GM12873 (cell line): ENCODE data around the gene CNOT2.

Source experiments
- TF ChIP-seq, protein P1 (sequence below): IDR thresholded peaks from 2 replicates; pipeline ENCODE4 v1.5.1; 2012; ENCODE audit warnings: low read depth, mild to moderate bottlenecking, moderate library complexity, low read length, control low read depth; ENCODE audit not compliant: insufficient read depth; ENCODE audit errors: missing control alignments

CNOT2 gene

DNA sequence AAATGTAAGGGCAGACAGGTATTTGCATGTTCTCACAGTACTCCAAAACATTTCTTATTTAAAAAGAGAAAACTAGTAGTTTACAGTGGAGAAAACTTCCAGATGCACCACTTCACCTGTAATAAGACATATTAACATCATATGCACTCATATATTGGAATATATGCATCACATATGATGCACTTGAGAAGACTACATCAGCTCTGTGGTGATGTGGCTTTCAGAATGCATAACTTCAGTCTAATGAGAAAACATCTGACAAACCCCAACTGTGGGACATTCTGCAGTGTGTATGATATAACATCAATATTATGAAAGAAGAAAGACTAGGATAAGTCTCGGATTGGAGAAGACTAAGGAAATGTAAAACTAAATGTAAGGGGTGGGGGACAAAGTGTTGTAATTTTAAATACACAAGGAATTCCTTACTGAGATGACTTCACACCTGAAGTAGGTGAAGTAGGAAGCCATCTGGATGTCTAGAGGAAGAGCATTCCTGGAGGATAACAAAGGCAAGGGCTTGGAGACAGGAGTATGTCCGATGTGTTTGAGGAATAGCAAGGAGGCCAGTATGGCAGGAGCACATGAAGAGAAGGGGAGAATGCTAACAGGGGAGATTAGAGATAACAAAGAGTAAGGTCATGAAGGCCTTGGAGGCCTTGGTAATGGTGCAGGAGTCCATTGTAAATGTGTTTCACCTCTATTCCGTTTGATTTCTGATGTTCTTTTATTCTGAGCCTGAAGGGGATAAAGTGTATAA is 49.0 kb downstream of the CNOT2 start:
- TF ChIP-seq, protein P1, sequence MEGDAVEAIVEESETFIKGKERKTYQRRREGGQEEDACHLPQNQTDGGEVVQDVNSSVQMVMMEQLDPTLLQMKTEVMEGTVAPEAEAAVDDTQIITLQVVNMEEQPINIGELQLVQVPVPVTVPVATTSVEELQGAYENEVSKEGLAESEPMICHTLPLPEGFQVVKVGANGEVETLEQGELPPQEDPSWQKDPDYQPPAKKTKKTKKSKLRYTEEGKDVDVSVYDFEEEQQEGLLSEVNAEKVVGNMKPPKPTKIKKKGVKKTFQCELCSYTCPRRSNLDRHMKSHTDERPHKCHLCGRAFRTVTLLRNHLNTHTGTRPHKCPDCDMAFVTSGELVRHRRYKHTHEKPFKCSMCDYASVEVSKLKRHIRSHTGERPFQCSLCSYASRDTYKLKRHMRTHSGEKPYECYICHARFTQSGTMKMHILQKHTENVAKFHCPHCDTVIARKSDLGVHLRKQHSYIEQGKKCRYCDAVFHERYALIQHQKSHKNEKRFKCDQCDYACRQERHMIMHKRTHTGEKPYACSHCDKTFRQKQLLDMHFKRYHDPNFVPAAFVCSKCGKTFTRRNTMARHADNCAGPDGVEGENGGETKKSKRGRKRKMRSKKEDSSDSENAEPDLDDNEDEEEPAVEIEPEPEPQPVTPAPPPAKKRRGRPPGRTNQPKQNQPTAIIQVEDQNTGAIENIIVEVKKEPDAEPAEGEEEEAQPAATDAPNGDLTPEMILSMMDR = no peak

DNA sequence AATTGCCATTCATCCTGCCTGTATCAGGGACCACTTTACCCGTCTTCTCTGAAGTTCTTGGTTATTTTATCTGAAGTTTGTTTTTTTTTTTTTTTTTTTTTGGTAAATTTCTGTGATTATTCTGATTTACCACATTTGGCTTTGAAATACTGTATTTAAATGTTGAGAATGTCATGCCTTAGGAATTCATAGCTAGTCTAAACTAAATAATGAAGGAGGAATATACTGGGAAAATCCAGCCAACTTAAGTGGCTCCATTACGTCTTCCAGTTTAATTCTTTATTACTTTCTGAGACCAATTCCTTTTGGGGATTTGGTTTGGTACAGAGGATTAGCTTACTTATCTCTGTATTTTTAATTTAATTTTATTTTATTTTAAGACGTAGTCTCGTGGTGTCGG is 62.6 kb downstream of the CNOT2 start:
- TF ChIP-seq, protein P1 = no peak

DNA sequence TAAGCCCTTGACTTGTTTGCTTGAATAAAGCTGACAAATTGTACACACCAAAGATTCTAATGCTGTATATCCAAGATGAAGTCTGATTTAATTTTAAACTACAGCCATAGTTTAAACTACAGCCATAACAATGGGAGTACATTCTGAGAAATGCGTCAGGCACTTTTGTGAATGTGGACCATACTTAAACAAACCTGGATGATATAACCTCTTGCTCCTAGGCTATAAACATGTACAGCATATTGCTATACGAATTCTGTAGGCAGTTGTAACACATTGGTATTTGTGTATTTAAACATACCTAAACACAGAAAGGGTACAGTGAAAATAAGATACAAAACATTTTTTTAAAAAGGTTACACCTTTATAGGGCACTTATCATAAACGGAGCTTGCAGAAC is 63.4 kb downstream of the CNOT2 start:
- TF ChIP-seq, protein P1 = no peak

DNA sequence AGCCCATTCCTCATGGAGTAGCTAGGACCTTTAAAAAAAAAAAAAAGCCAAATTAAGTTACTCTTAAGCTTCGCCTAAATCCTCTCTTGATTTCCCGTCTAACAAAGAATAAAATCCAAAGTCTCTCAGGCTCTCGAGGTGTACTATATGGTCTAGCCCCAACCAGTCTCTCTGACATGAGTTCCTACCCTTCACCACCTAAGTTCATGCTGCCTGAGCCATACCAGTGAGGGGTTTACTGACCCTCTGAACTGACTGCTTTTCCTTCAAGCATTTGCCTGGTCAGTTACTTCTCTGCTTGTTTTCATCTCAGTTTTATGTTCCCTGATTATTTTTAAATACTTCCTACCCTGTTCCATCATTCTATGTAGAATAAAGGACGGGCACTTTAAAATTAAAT is 64.6 kb downstream of the CNOT2 start:
- TF ChIP-seq, protein P1 = no peak

DNA sequence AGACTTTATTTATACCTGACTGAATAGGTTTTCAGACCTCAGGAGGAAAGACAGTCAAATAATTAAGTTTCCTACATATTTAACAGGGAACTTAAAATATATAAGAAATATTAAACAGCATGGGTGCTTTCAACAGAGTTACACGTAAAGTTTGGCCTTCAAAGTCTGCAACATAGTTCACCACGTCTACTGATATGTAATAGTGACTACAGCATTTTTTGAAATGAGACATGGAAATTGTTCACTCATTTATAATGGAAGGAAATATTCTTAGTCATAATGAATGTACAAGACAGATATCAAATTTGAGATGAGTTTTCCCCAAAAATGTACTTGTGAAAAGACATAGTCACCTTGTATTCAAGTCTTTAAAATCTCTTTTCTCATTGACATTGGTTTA is 66.1 kb downstream of the CNOT2 start:
- TF ChIP-seq, protein P1 = no peak

DNA sequence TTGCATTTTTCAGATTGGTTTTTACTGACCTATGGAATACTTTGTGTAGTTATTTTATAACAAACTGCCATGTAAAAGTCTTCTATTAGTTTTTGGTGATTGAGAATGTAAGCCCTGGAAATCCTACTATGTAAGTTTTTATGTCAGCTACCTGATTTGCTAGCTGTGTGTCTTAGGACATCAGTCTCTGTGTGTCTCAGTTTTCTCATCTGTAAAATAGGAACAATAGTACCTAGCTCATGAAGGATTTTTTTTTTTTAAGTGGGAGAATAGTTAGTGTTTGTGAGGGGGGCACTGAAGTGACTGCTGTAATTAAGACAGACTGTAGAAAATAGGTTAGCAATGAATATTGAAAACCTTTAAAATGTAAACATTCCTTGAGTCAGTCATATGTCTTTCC is 70.9 kb downstream of the CNOT2 start:
- TF ChIP-seq, protein P1 = no peak

DNA sequence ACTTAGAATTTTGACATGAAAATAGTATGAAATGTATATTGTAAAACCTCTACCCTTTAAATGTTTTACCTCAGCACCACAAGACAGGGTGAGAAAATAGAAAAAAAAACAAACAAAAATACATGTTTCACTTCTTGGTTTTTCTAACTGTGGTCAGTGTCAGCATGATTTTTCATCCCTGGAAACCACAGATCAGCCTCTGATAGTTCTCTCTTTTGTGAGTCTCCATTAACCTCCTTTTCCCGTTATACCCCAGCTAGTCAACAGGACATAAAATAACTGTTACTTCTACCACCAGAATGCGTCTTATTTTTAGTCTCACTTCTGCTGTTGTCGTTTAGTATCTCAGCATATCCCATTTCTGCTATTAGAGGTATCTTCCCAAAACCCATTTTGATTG is 74.5 kb downstream of the CNOT2 start:
- TF ChIP-seq, protein P1 = no peak
